Tongue (tissue), 2 donors: ENCODE measurements around the gene RFLNA. TPM values are rescaled to one million over a fixed set of nuclear protein-coding genes. Genes with fewer than 3 reads are reported as not detected.

ENCODE experiments used
- DNase-seq: peaks from one replicate; pipeline ENCODE4 v3.0.0-alpha.2; 2015
- total RNA-seq: library from RNA; depleted of rRNA; stranded (reverse); fragments of >200 nt; gene quantifications from one replicate; pipeline ENCODE4 v1.2.3, GENCODE V29; 2014

The RFLNA gene
- total RNA-seq, 1 donor from 2014 or later = 5.8 TPM

DNA sequence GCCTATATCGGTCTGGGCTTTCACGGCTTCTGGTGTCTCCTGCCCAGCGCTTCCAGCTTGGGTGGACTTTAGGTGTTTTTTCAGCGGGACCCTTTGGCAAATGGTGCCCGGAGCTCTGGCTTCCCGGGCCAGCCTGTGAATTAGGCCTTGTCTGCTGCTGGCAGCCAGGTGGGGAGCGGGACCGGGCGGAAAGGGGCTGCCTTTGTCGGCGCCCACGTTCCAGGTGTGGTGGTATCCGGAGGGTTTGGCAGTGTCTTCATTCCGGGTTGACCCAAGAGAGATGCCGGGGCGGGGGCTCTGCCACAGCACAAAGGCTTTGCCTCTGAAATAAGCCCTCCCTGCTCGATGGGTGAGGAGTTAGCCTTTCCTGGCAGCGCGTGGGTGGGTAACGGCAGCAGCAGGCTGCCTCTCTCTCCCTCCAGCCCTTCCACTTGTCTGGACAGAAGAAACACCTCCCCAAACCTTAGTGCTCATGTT is 9.5 kb downstream of the RFLNA start:
- no peak for DNase-seq

DNA sequence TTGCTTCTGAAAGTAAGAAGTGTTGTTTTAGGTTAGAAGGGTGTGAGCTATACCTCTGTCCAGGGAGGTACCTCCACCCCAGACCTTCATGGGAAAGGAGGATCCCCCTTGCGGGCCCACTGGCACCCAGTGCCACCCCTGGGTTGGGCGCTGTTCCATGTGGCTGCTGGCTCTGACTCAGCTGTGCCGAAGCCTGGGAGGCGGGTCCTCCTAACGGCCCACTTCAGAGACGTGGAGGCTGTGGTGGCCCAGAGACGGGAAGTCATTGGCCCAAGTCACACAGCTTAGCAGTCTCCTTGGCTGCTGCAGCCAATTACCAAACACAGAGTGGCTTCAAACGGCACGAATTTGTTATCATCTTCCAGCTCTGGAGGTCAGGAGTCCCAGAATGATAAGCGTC is 10.2 kb downstream of the RFLNA start:
- no peak for DNase-seq

DNA sequence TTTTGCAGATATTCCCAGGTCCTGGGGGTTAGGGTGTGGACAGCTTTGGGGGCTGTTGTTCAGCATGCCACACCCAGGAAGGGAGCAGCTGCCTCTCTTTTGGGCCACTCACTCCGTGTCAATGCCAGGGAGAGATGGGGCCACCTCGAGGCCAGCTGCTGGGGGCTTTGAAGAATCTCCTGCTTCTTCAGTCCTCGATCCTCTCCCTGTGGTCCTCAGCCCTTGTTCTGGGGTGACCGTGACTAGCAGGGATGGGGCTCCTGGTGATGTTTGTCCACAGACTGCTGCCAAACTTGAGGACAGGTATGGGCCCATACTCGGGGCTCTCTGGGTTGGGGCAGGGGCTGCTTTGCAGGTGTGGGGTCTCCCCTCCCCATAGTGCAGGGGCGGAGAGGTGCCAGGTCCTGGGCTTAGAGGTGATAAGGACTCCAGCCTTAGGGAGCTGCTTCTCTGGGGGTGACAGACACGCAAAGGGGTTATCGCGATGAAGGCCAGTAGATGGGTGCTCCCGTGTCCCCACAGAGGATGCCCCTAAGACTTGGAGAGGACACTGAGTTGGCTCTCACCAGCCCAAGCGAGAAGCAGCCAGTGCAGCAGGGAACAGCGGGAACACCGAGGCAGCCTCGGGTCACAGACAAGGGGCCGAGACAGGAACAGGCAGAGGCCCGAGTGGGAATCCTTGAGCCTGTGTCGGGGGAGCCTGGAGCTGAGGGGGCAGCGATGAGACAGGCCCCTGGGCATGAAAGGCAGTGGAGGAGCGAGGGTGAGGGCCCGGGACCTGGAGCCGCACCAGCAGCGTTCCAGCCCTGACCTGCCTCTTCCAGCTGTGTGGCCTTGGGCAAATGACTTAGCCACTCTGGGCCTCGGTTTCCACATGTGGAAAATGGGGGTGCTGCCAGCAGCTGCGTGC is 11.1 kb downstream of the RFLNA start:
- no peak for DNase-seq

DNA sequence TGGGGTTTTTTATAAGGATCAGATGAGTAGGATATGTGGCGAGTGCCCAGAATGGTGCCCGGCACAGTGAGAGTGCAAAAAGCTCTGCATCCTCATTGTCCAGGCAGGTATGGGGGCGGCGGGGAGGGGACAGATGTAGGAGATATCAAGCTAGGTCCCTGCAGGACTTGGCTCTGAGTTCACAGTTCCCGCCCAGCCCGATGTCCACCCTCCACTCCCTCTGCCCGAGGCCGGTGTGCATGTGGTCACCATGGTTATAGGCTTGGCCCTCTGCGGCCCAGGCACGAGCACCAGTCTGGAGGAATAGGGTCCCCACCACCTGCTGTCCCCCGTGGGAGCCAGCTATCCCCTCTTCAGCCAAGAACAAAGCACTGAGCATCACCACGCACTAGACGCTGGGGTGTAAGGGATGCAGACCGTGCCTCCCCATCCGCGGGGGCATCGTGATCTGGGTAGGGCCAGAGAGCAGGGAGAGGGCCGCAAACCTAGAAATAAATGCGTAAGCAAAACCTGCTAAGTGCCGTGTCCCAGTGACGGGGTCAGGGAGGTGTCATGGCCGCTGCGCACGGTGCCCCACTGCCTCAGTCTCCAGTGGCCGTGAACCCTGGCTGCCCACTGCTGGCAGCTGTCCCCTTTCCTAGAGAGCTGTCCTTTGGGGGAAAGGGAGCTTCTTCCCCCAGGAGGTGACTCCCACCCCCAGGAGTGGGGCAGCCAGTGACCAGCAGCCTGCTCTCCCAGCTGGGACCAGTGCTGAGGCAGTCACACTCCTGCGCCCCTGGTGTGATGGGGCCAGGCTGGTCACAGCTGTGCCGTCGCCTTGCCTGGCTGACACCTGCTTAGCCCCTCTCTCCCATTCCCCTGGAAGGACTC is 12.0 kb downstream of the RFLNA start:
- no peak for DNase-seq

DNA sequence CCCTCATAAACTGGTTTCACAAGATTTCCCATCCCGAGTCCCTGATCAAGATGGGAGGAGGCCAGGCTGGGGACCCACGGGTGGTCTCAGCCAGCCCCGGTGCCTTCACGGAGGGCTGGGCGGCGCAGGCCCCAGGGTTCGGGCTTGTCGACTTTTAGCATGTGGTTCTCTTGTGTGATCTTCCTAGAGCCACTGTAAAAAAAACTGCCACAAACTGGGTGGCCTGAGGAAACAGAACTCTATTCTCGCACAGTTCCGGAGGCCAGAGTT is 12.6 kb downstream of the RFLNA start:
- no peak for DNase-seq

DNA sequence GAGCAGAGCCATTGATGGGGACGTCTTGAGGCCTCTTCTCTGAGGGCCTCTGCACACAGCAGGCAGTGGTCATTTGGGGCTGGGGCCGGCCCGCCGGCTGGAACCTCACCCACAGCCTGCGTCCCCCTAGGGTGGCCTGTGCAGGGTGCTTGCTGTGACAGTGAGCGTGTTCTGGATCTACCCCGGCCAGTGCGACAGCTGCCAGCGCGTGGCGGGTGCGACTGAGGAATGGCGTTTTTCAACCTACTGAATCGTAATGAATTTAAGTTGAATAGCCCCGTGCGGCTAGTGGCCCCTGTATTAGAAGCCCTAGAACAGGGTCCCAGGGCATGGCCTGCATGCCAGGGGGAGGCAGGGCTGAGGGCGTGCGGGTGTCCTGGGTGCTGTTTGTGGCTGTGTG is 13.8 kb downstream of the RFLNA start:
- no peak for DNase-seq

DNA sequence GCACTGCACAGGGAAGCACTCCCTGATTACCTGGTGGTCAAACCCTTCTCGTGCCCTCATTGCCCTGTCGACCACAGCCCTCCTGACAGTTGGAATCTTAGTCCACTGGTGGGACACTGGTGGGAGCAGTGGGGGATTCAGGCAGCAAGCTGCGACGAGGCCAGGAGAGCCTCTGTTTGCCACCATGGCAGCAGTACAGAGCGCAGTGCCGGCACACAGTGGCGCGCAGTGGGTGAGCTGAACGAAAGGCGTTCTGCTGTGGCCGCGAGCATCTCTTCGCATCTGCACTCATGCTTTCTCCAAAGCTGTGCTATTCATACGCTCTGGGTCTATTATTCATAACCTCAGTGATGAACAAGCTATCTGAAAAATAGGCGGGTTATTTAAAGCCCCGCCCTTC is 14.3 kb downstream of the RFLNA start:
- DNase-seq = no peak

DNA sequence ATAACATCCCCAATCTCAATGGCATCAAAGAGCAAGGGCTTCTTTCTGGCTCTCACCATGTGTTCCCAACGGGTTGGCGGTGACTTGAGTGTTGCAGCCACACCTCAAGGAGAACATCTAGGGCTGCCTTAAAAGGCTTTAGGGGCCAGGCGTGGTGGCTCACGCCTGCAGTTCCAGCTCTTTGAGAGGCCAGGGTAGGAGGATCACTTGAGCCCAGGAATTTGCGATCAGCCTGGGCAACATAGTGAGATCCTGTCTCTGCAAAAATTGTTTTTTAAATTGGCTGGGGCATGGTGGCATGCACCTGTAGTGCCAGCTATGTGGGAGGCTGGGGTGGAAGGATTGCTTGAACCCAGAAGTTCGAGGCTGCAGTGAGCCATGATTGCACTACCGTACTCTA is 14.9 kb downstream of the RFLNA start:
- no peak for DNase-seq

DNA sequence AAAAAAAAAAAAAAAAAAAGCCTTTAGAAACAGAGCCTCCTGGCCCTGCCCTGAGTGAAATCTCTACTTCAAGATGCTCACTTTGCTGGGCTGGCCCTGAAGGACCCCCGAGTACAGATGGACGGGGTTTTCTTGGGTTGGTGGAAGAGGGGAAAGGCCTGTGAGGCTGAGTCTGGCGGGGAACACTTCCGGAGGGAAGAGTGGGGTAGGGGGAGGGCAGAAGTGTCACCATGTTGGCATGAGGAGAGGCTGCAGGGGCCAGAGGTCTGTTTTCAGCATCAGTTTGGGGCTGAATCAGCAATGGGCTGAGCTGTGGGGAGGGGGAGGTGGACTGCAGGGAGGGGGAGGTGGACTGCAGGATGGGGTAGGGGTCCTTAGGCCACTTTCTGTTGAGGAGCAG is 15.3 kb downstream of the RFLNA start:
- DNase-seq = no peak

DNA sequence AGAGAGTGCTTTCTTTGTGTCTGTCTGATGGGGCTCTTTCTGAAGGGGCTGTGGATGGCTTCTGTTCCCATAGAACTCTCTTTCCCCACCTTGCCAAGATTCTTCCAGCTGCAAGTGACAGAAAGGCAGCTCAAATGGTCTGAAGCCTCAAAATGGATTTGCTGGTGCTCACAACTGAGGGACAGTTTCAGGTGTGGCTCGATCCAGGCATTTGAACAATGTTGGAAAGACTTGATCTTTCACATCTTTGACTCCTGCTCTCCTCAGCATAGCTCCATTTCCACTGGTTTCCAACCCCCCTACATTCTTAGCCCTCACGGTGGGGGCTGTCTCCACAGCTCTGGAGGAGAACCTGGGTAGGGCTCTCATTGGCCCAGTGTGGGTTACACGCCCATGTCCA is 15.9 kb downstream of the RFLNA start:
- no peak for DNase-seq

DNA sequence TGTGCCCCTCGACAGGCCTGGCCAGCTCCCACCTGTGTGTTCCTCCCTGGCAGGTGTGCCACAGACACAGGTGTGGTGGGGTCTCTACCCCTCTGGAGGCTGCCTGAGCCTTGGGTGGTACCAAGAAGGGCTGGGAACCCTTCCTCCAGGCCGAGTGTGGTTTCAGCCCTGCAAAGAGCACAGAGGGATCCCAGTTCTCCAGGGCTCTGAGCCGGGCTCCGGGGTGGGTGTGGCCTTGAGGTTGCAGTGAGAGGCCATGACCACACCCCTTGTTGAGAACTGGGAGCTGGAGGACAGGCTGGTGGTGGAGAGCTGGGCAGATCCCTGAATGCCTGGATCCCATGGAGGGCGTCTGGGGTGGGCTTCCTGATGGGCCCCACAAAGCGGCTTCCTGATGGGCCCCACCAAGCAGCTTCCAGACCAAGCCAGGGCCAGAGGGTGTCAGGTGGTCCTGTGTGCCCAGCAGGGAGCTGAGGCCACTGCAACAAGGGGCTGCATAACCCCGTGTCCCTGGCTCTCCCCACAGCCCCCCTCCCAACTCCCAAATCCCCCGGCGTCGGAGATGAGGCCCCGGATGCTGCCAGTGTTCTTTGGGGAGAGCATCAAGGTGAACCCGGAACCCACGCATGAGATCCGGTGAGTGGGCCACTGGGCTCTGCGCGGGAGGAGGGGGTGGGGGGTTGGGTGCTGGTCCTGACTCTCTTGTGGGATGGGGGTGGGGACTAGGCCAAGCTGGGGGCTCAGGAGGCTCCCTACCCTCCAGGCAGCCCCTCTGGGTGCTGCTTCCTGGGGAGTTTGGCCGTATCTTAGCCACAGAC is 16.6 kb downstream of the RFLNA start:
- DNase-seq = no peak

DNA sequence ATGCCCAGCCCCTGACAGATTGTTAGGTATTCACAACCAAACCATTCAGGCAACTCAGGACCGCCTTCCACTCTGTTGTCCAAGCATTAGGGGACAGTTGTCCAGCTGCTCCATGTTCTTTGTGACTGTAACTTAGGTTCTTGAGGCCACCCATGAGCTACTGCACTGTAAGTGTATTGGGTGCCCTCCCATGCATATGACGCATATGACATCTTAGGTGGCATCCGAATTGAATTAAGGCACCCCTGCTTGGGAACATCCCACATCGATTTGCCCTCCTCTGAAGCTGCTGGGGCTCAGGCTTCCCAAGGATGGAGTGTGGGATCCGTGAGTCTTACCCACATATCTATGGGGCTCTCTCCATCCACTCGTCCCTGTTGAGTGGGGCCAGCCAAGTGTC is 17.7 kb downstream of the RFLNA start:
- no peak for DNase-seq

DNA sequence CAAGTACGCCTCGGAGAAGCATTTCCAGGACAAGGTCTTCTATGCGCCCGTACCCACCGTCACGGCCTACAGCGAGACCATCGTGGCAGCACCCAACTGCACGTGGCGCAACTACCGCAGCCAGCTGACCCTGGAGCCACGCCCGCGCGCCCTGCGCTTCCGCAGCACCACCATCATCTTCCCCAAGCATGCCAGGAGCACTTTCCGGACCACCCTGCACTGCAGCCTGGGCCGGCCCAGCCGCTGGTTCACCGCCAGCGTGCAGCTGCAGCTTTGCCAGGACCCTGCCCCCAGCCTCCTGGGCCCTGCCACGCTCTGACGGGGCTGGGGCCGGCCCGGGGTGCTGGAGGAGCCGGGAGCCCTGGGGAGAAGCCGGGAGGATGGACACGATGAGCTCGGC is 19.3 kb downstream of the RFLNA start:
- DNase-seq = no peak

DNA sequence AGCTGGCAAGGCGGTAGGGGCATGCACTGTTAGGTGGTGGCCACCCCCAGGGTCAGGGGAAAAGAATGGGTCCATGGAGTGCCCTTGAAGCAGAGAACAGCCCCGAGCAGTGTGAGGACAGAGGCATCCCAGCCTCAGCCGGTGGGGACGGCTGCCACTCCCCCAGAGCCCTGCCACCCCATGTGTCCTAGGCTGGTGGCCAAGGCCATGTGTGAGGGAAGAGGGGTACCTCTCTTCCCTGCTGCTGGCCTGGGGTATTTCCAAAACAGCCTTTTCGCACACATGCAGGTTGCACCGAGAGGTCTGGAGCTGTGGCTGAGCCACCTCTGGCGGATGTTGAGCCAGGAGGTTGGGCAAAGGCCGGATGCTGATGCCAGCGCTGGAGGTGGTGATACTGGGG is 19.9 kb downstream of the RFLNA start:
- DNase-seq = no peak

DNA sequence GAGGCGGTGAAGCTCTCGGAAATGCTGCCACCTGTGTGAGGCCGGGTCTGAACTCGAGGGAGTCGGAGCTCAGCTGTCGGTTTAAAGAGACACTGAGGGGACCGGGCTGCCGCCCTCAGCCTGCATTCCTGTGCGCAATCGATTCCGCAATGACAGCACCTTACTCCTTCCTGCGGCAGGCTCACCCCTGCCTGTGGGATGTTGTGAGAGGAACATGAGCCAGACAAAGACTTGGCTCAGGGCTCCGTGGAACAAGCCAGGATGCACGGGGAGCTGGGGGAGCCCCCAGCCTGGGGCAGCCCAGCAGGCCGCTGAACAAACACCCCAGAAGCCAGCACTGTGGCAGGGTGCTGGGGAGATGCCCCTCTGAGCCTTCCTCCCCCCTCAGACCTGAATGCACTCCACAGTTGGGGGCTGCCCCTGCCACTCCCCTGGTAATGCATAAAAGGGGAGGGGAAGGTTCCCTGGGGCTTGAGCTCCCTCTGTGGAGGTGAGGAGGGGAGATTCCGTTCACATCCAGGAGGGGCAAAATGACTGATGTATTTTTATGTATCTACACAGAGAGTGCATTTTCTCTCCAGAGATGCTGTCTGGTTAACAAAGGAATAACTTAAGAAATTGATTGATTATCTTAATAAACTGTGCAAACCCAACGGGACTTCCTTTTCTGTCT is 20.6 kb downstream of the RFLNA start:
- DNase-seq = no peak

DNA sequence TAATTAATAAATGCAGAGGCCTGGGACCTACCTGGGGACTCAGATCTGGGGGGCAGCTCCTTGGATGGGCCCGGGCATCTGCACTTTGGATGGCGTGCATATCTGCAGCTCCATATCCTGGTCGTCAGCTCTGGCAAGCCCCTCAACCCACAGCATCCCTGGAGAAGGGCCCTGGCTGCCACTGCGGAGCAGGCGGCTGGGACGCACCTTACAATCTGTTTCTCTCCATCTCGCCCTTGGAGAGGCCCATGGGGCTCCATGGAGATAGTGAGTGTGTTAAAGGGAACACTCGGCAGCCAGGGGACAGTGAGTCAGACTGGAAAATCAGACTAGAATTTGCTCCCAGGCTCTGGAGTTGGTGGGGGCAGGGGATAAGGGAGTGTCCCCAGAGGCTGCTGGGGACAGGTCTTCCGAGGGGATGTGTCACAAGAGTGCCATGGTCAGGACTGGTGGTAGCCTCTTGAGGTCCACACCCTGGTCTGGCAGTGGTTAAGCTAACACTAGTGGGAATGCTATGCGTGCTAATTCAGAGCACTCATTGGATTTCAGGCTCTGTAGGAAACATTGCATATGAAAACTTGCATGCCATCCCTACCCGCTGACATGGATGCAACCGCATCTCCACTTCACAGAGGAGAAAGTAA is 21.5 kb downstream of the RFLNA start:
- DNase-seq = no peak

DNA sequence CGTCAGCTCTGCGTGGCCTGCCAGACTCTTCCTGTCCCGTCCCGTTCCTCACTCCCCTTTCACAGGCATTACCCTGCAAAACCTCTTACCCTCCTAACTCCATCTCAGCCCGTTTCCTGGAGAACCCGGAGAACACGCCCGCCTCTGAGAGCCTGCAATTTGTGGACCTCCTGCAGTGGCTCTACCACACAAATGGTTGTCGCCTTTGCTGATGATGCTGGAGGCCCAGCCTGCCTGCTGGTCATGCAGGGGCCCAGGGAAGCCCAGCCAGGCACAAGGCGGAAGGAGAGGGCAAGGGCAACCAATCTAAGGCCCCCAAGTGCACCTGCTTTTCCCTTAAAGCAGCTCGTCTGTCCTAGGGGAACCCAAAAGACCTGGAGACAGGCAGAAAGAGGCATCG is 22.5 kb downstream of the RFLNA start:
- no peak for DNase-seq

DNA sequence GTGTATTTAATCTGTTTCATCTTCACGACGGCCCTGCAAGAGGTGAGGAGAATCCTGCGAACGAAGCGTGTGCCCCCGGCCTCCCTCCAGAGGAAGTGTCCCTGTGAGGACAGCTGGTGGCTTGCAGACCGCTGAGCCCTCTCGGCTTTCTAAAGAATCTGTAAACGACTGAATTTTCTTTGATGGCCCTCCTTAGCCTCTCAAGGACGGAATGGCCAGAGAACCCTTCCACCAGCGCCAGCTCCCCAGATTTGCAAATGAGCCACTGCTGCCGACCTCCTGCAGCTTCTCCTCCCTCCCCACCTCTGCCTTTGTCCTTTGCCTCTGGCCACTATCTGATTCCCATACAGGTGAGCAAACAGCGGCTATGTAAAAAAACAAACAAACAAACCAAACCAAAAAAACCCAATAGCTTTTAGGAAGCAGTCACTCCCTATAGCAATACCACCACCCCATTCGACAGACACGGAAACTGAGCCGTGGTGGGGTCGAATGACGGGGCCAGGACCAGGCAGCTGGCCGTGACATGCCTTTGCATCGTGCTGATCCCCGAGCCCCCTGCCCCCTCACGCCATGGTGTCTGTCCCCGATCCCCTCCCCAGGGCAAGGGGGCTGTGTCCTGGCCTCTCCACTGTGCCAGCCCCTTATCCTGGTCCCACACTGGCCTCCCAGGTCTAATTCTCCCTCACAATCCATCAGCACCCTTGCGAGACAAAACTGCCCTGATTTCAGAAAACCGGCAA is 23.6 kb downstream of the RFLNA start:
- no peak for DNase-seq

DNA sequence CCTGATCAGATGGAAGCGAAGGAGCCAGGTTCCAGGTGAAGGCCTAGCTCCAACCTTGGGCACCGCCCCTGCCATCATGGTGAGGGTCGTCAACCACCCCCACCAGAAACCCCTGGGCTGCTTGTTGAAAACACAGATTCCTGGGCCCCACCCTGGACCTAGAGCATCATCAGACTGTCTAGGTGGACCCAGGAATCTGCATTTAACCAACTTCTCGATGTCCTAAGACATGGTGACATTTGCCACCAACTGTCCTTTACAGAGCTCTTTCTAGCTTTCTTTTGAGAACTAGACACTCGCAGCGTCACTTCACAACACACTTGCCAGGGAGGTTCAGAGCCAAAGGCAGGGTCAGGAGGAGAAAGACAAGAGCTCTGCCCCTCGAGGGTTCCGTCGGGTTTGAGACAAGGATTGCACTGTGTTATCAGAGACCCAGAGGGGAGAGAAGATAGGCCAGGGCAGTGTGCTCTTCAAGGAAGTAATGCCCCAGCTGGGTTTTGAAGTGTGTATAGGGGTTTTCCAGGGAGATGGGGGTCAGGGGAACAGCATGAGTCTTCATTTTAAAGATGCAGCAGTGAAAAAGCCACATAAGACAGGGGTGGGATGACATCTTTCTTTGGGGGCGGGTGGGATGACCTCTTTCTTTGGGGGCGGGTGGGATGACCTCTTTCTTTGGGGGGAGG is 24.6 kb downstream of the RFLNA start:
- no peak for DNase-seq

DNA sequence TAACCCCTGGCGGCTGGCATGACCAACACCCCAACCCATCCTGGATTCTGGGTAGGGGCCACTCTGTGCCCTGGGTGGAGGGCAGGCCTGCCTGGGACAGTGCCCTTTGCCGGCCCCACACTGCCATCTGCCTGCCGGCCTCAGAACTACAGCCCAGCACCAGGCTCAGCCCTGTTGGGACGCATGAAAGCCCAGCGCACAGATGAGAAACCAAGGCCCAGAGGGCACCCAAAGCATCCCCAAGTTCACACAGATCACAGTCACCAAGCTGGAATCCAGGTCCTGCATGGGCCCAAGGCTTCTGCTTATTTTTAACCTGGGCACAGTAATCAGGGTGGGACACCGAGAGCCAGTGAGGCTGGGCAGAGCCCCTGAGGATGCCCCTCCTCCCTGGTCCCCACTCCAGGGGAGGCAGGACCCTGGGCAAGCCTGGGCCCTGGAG is 26.2 kb downstream of the RFLNA start:
- peak; percentile 75 for DNase-seq
